Measurements from ENCODE around the gene VIPR1. TPM values are rescaled to one million over a fixed set of nuclear protein-coding genes. Genes with fewer than 3 reads are reported as not detected.

The VIPR1 gene
- total RNA-seq, 1 experiment from 2014 or later = 0.28 TPM

- H3K27me3 Mint-ChIP-seq (ENCODE audit: insufficient read depth, unreplicated experiment) = peaks cover 19% of the 10 kb centered on the region
- CTCF ChIA-PET = interaction anchor here (0.9 to 1.4 kb wide), 3 partner anchors 9 to 36 kb away, joined by 3 to 8 read pairs (median 3); no protein-coding TSS in a partner anchor
- no peak for TF ChIP-seq CTCF (IDR thresholded peaks at IDR 0.05; ENCODE audit: unreplicated experiment)
- intact Hi-C loops (cut with micrococcal nuclease) = no loop called here
- H3K4me1 Mint-ChIP-seq (ENCODE audit: insufficient read depth, unreplicated experiment) = peaks cover 20% of the 10 kb centered on the region
- no peak overlapping the region for H3K4me3 Mint-ChIP-seq (ENCODE audit: unreplicated experiment)
- BruUV-seq (replicated peaks) = no TSS peak
- POLR2A ChIA-PET = no interaction called here
- H3K36me3 Mint-ChIP-seq (ENCODE audit: insufficient read depth, unreplicated experiment) = no peaks in the 10 kb centered on the region
- H3K9me3 Mint-ChIP-seq (ENCODE audit: unreplicated experiment) = no peaks in the 10 kb centered on the region
- H3K27ac Mint-ChIP-seq (ENCODE audit: low read depth, unreplicated experiment) = no peak overlapping the region
- no peak for DNase-seq (ENCODE audit: unreplicated experiment)
These were observed 8.8 kb downstream of the VIPR1 start for GRCh38 chr3:42511201-42511600.

GRCh38 chr3:42511736-42512135 lies 9.3 kb downstream of the VIPR1 start:
- Mint-ChIP-seq H3K9me3 (ENCODE audit: unreplicated experiment) (no peaks in the 10 kb centered on the region), H3K27ac (ENCODE audit: low read depth, unreplicated experiment) (no peak overlapping the region), H3K4me1 (ENCODE audit: insufficient read depth, unreplicated experiment) (peaks cover 23% of the 10 kb centered on the region), H3K36me3 (ENCODE audit: insufficient read depth, unreplicated experiment) (no peaks in the 10 kb centered on the region), H3K4me3 (ENCODE audit: unreplicated experiment) (no peak overlapping the region), H3K27me3 (ENCODE audit: insufficient read depth, unreplicated experiment) (peaks cover 19% of the 10 kb centered on the region)
- BruUV-seq (replicated peaks) = no TSS peak
- no peak for DNase-seq (ENCODE audit: unreplicated experiment)
- POLR2A ChIA-PET = no interaction called here
- intact Hi-C loops (cut with micrococcal nuclease) = no loop called here
- TF ChIP-seq CTCF (IDR thresholded peaks at IDR 0.05; ENCODE audit: unreplicated experiment) = no peak
- CTCF ChIA-PET = interaction anchor here (0.8 to 1.4 kb wide), 3 partner anchors 10 to 68 kb away, joined by 3 to 4 read pairs (median 3); no protein-coding TSS in a partner anchor

- Mint-ChIP-seq H3K27ac (ENCODE audit: low read depth, unreplicated experiment) (no peak overlapping the region), H3K4me1 (ENCODE audit: insufficient read depth, unreplicated experiment) (peaks cover 23% of the 10 kb centered on the region), H3K9me3 (ENCODE audit: unreplicated experiment) (no peaks in the 10 kb centered on the region), H3K36me3 (ENCODE audit: insufficient read depth, unreplicated experiment) (no peaks in the 10 kb centered on the region), H3K27me3 (ENCODE audit: insufficient read depth, unreplicated experiment) (peaks cover 19% of the 10 kb centered on the region), H3K4me3 (ENCODE audit: unreplicated experiment) (no peak overlapping the region)
- DNase-seq (ENCODE audit: unreplicated experiment) = no peak
- TF ChIP-seq CTCF (IDR thresholded peaks at IDR 0.05; ENCODE audit: unreplicated experiment) = no peak
- POLR2A ChIA-PET = interaction anchor here (0.6 to 2.2 kb wide), 2 partner anchors 11 to 53 kb away, joined by 3 to 5 read pairs; partner anchors contain the start of gene VIPR1
- CTCF ChIA-PET = interaction anchor here (0.6 to 1.1 kb wide), 3 partner anchors 11 to 282 kb away, joined by 3 read pairs; partner anchors contain the start of gene VIPR1
- no TSS peak for BruUV-seq (replicated peaks)
- intact Hi-C loops (cut with micrococcal nuclease) = no loop called here
These were observed 10.7 kb downstream of the VIPR1 start for GRCh38 chr3:42513121-42513520.

- Mint-ChIP-seq H3K4me3 (ENCODE audit: unreplicated experiment) (no peak overlapping the region), H3K27ac (ENCODE audit: low read depth, unreplicated experiment) (no peak overlapping the region), H3K4me1 (ENCODE audit: insufficient read depth, unreplicated experiment) (peaks cover 23% of the 10 kb centered on the region), H3K36me3 (ENCODE audit: insufficient read depth, unreplicated experiment) (no peaks in the 10 kb centered on the region), H3K27me3 (ENCODE audit: insufficient read depth, unreplicated experiment) (peaks cover 15% of the 10 kb centered on the region), H3K9me3 (ENCODE audit: unreplicated experiment) (no peaks in the 10 kb centered on the region)
- POLR2A ChIA-PET = interaction anchor here (2.2 kb wide), 1 partner anchor 11 kb away, joined by 5 read pairs; the partner anchor contains the start of gene VIPR1
- no TSS peak for BruUV-seq (replicated peaks)
- TF ChIP-seq CTCF (IDR thresholded peaks at IDR 0.05; ENCODE audit: unreplicated experiment) = no peak
- CTCF ChIA-PET = interaction anchor here (0.6 to 1.1 kb wide), 3 partner anchors 11 to 73 kb away, joined by 3 read pairs; partner anchors contain the start of gene VIPR1
- intact Hi-C loops (cut with micrococcal nuclease) = no loop called here
- DNase-seq (ENCODE audit: unreplicated experiment) = no peak
These were observed 11.1 kb downstream of the VIPR1 start for GRCh38 chr3:42513521-42513920.

Measured in MCF 10A (cell line).